ENCODE results near the gene AMY1A.
"Not testable (repeated sequence)": the region's sequence is repeated elsewhere in the genome, so short reads cannot be mapped to it uniquely, and the experiment has no call there.

Gene AMY1A

GRCh38 chr1:103655460-103655859 is at the start of gene AMY1A:
Gene AMY1A (plus strand): TSS chr1:103655760. CDS start chr1:103656331, 571 bp downstream.
- not testable (repeated sequence) for H3K4me1 Mint-ChIP-seq (ENCODE audit: low read depth); H3K27me3 Mint-ChIP-seq (ENCODE audit: low read depth); H3K4me3 Mint-ChIP-seq; H3K9me3 Mint-ChIP-seq; H3K27ac Mint-ChIP-seq; H3K36me3 Mint-ChIP-seq (ENCODE audit: low read depth)

GRCh38 chr1:103616362-103616761 is 39.2 kb upstream of the AMY1A start:
- Mint-ChIP-seq H3K27ac (no peak overlapping the region), H3K27me3 (ENCODE audit: low read depth) (no peaks in the 10 kb centered on the region), H3K4me3 (no peak overlapping the region), H3K4me1 (ENCODE audit: low read depth) (no peaks in the 10 kb centered on the region), H3K9me3 (no peaks in the 10 kb centered on the region), H3K36me3 (ENCODE audit: low read depth) (no peaks in the 10 kb centered on the region)

- not testable (repeated sequence) for H3K27me3 Mint-ChIP-seq (ENCODE audit: low read depth); H3K4me1 Mint-ChIP-seq (ENCODE audit: low read depth); H3K9me3 Mint-ChIP-seq; H3K4me3 Mint-ChIP-seq; H3K27ac Mint-ChIP-seq; H3K36me3 Mint-ChIP-seq (ENCODE audit: low read depth)
These were observed 38.5 kb upstream of the AMY1A start, which contains the start of gene AMY2A for GRCh38 chr1:103616994-103617477. Gene AMY2A (plus strand): TSS chr1:103617427. CDS start chr1:103617441, 14 bp downstream.

GRCh38 chr1:103627436-103627835 is 28.1 kb upstream of the AMY1A start:
- not testable (repeated sequence) for H3K27ac Mint-ChIP-seq; H3K36me3 Mint-ChIP-seq (ENCODE audit: low read depth); H3K27me3 Mint-ChIP-seq (ENCODE audit: low read depth); H3K9me3 Mint-ChIP-seq; H3K4me3 Mint-ChIP-seq; H3K4me1 Mint-ChIP-seq (ENCODE audit: low read depth)

- H3K36me3 Mint-ChIP-seq (ENCODE audit: low read depth); H3K4me3 Mint-ChIP-seq; H3K9me3 Mint-ChIP-seq; H3K4me1 Mint-ChIP-seq (ENCODE audit: low read depth); H3K27ac Mint-ChIP-seq; H3K27me3 Mint-ChIP-seq (ENCODE audit: low read depth): not testable (repeated sequence)
These were observed 14.4 kb upstream of the AMY1A start for GRCh38 chr1:103641194-103641593.

GRCh38 chr1:103643908-103644307 is 11.7 kb upstream of the AMY1A start:
- H3K27ac Mint-ChIP-seq; H3K36me3 Mint-ChIP-seq (ENCODE audit: low read depth); H3K4me1 Mint-ChIP-seq (ENCODE audit: low read depth); H3K9me3 Mint-ChIP-seq; H3K27me3 Mint-ChIP-seq (ENCODE audit: low read depth); H3K4me3 Mint-ChIP-seq: not testable (repeated sequence)

GRCh38 chr1:103650305-103650704 is 5.3 kb upstream of the AMY1A start:
- H3K36me3 Mint-ChIP-seq (ENCODE audit: low read depth) = not testable (repeated sequence)

GRCh38 chr1:103650889-103651288 is 4.7 kb upstream of the AMY1A start:
- not testable (repeated sequence) for H3K4me3 Mint-ChIP-seq; H3K9me3 Mint-ChIP-seq; H3K27me3 Mint-ChIP-seq (ENCODE audit: low read depth); H3K27ac Mint-ChIP-seq; H3K4me1 Mint-ChIP-seq (ENCODE audit: low read depth); H3K36me3 Mint-ChIP-seq (ENCODE audit: low read depth)

More at GRCh38 chr1:103650305-103650704, 5.3 kb upstream of the AMY1A start:
- not testable (repeated sequence) for H3K27ac Mint-ChIP-seq; H3K9me3 Mint-ChIP-seq; H3K4me1 Mint-ChIP-seq (ENCODE audit: low read depth); H3K4me3 Mint-ChIP-seq; H3K27me3 Mint-ChIP-seq (ENCODE audit: low read depth)

- not testable (repeated sequence) for H3K36me3 Mint-ChIP-seq (ENCODE audit: low read depth); H3K4me1 Mint-ChIP-seq (ENCODE audit: low read depth); H3K4me3 Mint-ChIP-seq; H3K9me3 Mint-ChIP-seq; H3K27ac Mint-ChIP-seq; H3K27me3 Mint-ChIP-seq (ENCODE audit: low read depth)
These were observed 1.4 kb upstream of the AMY1A start for GRCh38 chr1:103654133-103654532.

- not testable (repeated sequence) for H3K27ac Mint-ChIP-seq; H3K9me3 Mint-ChIP-seq; H3K4me1 Mint-ChIP-seq (ENCODE audit: low read depth); H3K27me3 Mint-ChIP-seq (ENCODE audit: low read depth); H3K4me3 Mint-ChIP-seq; H3K36me3 Mint-ChIP-seq (ENCODE audit: low read depth)
These were observed 20.8 kb downstream of the AMY1A start for GRCh38 chr1:103676335-103676734.

- not testable (repeated sequence) for H3K27ac Mint-ChIP-seq; H3K36me3 Mint-ChIP-seq (ENCODE audit: low read depth); H3K4me3 Mint-ChIP-seq; H3K27me3 Mint-ChIP-seq (ENCODE audit: low read depth); H3K4me1 Mint-ChIP-seq (ENCODE audit: low read depth); H3K9me3 Mint-ChIP-seq
These were observed 40.5 kb downstream of the AMY1A start, which contains the start of gene AMY1B for GRCh38 chr1:103696110-103696509. Gene AMY1B (minus strand): TSS chr1:103696210. CDS start chr1:103695639, 571 bp downstream.

GRCh38 chr1:103697430-103697829 is 41.9 kb downstream of the AMY1A start:
- H3K36me3 Mint-ChIP-seq (ENCODE audit: low read depth); H3K4me1 Mint-ChIP-seq (ENCODE audit: low read depth); H3K27ac Mint-ChIP-seq; H3K27me3 Mint-ChIP-seq (ENCODE audit: low read depth); H3K4me3 Mint-ChIP-seq; H3K9me3 Mint-ChIP-seq: not testable (repeated sequence)

- not testable (repeated sequence) for H3K9me3 Mint-ChIP-seq; H3K27me3 Mint-ChIP-seq (ENCODE audit: low read depth); H3K36me3 Mint-ChIP-seq (ENCODE audit: low read depth); H3K27ac Mint-ChIP-seq; H3K4me1 Mint-ChIP-seq (ENCODE audit: low read depth); H3K4me3 Mint-ChIP-seq
These were observed 45.1 kb downstream of the AMY1A start for GRCh38 chr1:103700669-103701068.

GRCh38 chr1:103701256-103701655 is 45.7 kb downstream of the AMY1A start:
- H3K27me3 Mint-ChIP-seq (ENCODE audit: low read depth); H3K4me1 Mint-ChIP-seq (ENCODE audit: low read depth); H3K27ac Mint-ChIP-seq; H3K9me3 Mint-ChIP-seq; H3K36me3 Mint-ChIP-seq (ENCODE audit: low read depth); H3K4me3 Mint-ChIP-seq: not testable (repeated sequence)

GRCh38 chr1:103707670-103708069 is 52.1 kb downstream of the AMY1A start:
- not testable (repeated sequence) for H3K4me3 Mint-ChIP-seq; H3K9me3 Mint-ChIP-seq; H3K27ac Mint-ChIP-seq; H3K36me3 Mint-ChIP-seq (ENCODE audit: low read depth); H3K27me3 Mint-ChIP-seq (ENCODE audit: low read depth); H3K4me1 Mint-ChIP-seq (ENCODE audit: low read depth)

GRCh38 chr1:103710381-103710780 is 54.8 kb downstream of the AMY1A start:
- H3K9me3 Mint-ChIP-seq; H3K27me3 Mint-ChIP-seq (ENCODE audit: low read depth); H3K36me3 Mint-ChIP-seq (ENCODE audit: low read depth); H3K4me1 Mint-ChIP-seq (ENCODE audit: low read depth); H3K4me3 Mint-ChIP-seq; H3K27ac Mint-ChIP-seq: not testable (repeated sequence)

Measured in T-helper 1 cell treated with Interleukin-12 subunit alpha and Interleukin-12 subunit beta and Interleukin-4 antibody, amounts not matched to agents 30 μg/mL and 1 μg/mL, for 36 hours (primary cell).